Lower leg skin (tissue), 4 donors: ENCODE results near the gene GDPD4. TPM values are rescaled to one million over a fixed set of nuclear protein-coding genes. Genes with fewer than 3 reads are reported as not detected.
A peak's percentile ranks its signal among the peaks of the same experiment; 100 is the strongest.
"Not testable (repeated sequence)": the region's sequence is repeated elsewhere in the genome, so short reads cannot be mapped to it uniquely, and the experiment has no call there.

Source experiments
- DNase-seq, 2 donors: peaks; one replicate each; pipeline ENCODE4 v3.0.0-alpha.2; 2019; ENCODE audit warnings: low spot score in 2 of 2
- H3K4me3 ChIP-seq: fragments of 200-600 bp; sonication (generic); 2 replicates; pipeline ENCODE4 v1.5.1; 2017; ENCODE audit warnings: mild to moderate bottlenecking, low read depth; ENCODE audit not compliant: poor library complexity, severe bottlenecking
- CTCF ChIP-seq, 3 donors: fragments of 450-650 bp; IDR thresholded peaks; one replicate each; pipeline ENCODE4 v1.5.1; 2016; ENCODE audit warnings: antibody characterized with exemption in 3 of 3, mild to moderate bottlenecking in 3 of 3, moderate library complexity in 2 of 3
- POLR2A ChIP-seq, 2 donors: fragments of 450-650 bp; IDR thresholded peaks; one replicate each; pipeline ENCODE4 v1.6.1; 2016 to 2017; ENCODE audit warnings: antibody characterized with exemption in 2 of 2, mild to moderate bottlenecking in 1 of 2, moderate library complexity in 1 of 2
- WGBS, 2 donors: methylation state at CpG; one replicate each; pipeline ENCODE4 v1.1.5; 2018; 5-methylcytosine and 5-hydroxymethylcytosine counted together
- intact Hi-C: fragments of 100-400 bp; cut with DNase I; formaldehyde crosslinking; loops from one replicate; pipeline ENCODE4 v1.15.0; 2023; ENCODE audit warnings: low total_unique reads
- total RNA-seq, 4 donors: library from RNA; depleted of rRNA; stranded (reverse); fragments of >200 nt; gene quantifications; one replicate each; pipeline ENCODE4 v1.1.0, GENCODE V29; 2016

The GDPD4 gene
- total RNA-seq, 4 donors from 2014 or later = not detected

GRCh38 chr11:77309401-77310085 lies 8.1 kb upstream of the GDPD4 start:
- WGBS, 2 donors = 62 to 73% methylated on average over 5 of the region's 5 CpGs
- H3K4me3 ChIP-seq = no peak overlapping the region
- no peak for DNase-seq
- intact Hi-C loops = no loop called here
- TF ChIP-seq POLR2A (IDR thresholded peaks at IDR 0.05) = no peak
- TF ChIP-seq CTCF (IDR thresholded peaks at IDR 0.05) = no peak

GRCh38 chr11:77308838-77309237 lies 7.4 kb upstream of the GDPD4 start:
- intact Hi-C loops = no loop called here
- DNase-seq = no peak
- TF ChIP-seq CTCF (IDR thresholded peaks at IDR 0.05) (no peak), POLR2A (IDR thresholded peaks at IDR 0.05) (no peak)
- H3K4me3 ChIP-seq = no peak overlapping the region

- WGBS, 2 donors = 90 to 93% methylated on average over 2 of the region's 2 CpGs
- DNase-seq = no peak
- intact Hi-C loops = no loop called here
- TF ChIP-seq CTCF (IDR thresholded peaks at IDR 0.05) (no peak), POLR2A (IDR thresholded peaks at IDR 0.05) (no peak)
- no peak overlapping the region for H3K4me3 ChIP-seq
These were observed 1.8 kb upstream of the GDPD4 start for GRCh38 chr11:77303328-77303727.

GRCh38 chr11:77302752-77303151 lies 1.3 kb upstream of the GDPD4 start:
- 89 to 90% methylated on average over 3 of the region's 3 CpGs for WGBS, 2 donors
- no peak overlapping the region for H3K4me3 ChIP-seq
- DNase-seq = no peak
- TF ChIP-seq CTCF (IDR thresholded peaks at IDR 0.05) (no peak), POLR2A (IDR thresholded peaks at IDR 0.05) (no peak)
- intact Hi-C loops = no loop called here

GRCh38 chr11:77300695-77301094 lies 791 bp downstream of the GDPD4 start:
- no peak overlapping the region for H3K4me3 ChIP-seq
- no peak for DNase-seq
- intact Hi-C loops = no loop called here
- no peak for TF ChIP-seq CTCF (IDR thresholded peaks at IDR 0.05)
- TF ChIP-seq POLR2A (IDR thresholded peaks at IDR 0.05) = no peak
- 70 to 75% methylated on average over 5 of the region's 5 CpGs for WGBS, 2 donors

- intact Hi-C loops, H3K4me3 ChIP-seq: not testable (repeated sequence)
- WGBS, 2 donors = 46 to 71% methylated on average over 6 of the region's 6 CpGs
- peak in 1 of 2 donors; percentile 43 for DNase-seq
These were observed 1.5 kb downstream of the GDPD4 start for GRCh38 chr11:77300028-77300427.
